ENCODE measurements around the gene BPIFB6. TPM values are rescaled to one million over a fixed set of nuclear protein-coding genes. Genes with fewer than 3 reads are reported as not detected.

BPIFB6 gene
- total RNA-seq, result not detected in 3 replicates
- long read RNA-seq, result 0 reads

GRCh38 chr20:33031531-33031930 is at the start of gene BPIFB6:
TSS of gene BPIFB6 (plus strand) at chr20:33031648. CDS start at chr20:33031648, 0 bp downstream.
- H3K36me3 Mint-ChIP-seq (ENCODE audit: low read depth), result no peaks in the 10 kb centered on the region
- H3K4me3 Mint-ChIP-seq (ENCODE audit: unreplicated experiment), result no peak within 1 kb of the TSS
- no peak for DNase-seq (ENCODE audit: low spot score)
- peaks cover 4% of the 10 kb centered on the region for H3K9me3 Mint-ChIP-seq (ENCODE audit: low read depth)
- H3K27me3 Mint-ChIP-seq (ENCODE audit: low read depth), result peaks cover 32% of the 10 kb centered on the region
- H3K27ac Mint-ChIP-seq (ENCODE audit: unreplicated experiment), result no peak within 1 kb of the TSS
- no peak for TF ChIP-seq CTCF (IDR thresholded peaks at IDR 0.05)
- no peaks in the 10 kb centered on the region for H3K4me1 Mint-ChIP-seq (ENCODE audit: low read depth)

- H3K27me3 Mint-ChIP-seq (ENCODE audit: low read depth), result peaks cover 26% of the 10 kb centered on the region
- no peak for TF ChIP-seq CTCF (IDR thresholded peaks at IDR 0.05)
- H3K4me1 Mint-ChIP-seq (ENCODE audit: low read depth), result no peaks in the 10 kb centered on the region
- peak; percentile 75 for DNase-seq (ENCODE audit: low spot score)
- no peak overlapping the region for H3K4me3 Mint-ChIP-seq (ENCODE audit: unreplicated experiment)
- H3K9me3 Mint-ChIP-seq (ENCODE audit: low read depth), result no peaks in the 10 kb centered on the region
- H3K36me3 Mint-ChIP-seq (ENCODE audit: low read depth), result no peaks in the 10 kb centered on the region
- no peak overlapping the region for H3K27ac Mint-ChIP-seq (ENCODE audit: unreplicated experiment)
Measured at GRCh38 chr20:32982617-32983458, 48.6 kb upstream of the BPIFB6 start.

GRCh38 chr20:32983459-32984112 is 47.9 kb upstream of the BPIFB6 start:
- no peak for TF ChIP-seq CTCF (IDR thresholded peaks at IDR 0.05)
- H3K27ac Mint-ChIP-seq (ENCODE audit: unreplicated experiment), result no peak overlapping the region
- H3K9me3 Mint-ChIP-seq (ENCODE audit: low read depth), result no peaks in the 10 kb centered on the region
- peaks cover 23% of the 10 kb centered on the region for H3K27me3 Mint-ChIP-seq (ENCODE audit: low read depth)
- H3K4me1 Mint-ChIP-seq (ENCODE audit: low read depth), result no peaks in the 10 kb centered on the region
- DNase-seq (ENCODE audit: low spot score), result peak; percentile 68
- H3K36me3 Mint-ChIP-seq (ENCODE audit: low read depth), result no peaks in the 10 kb centered on the region
- no peak overlapping the region for H3K4me3 Mint-ChIP-seq (ENCODE audit: unreplicated experiment)

GRCh38 chr20:32984196-32984595 is 47.3 kb upstream of the BPIFB6 start:
- peak; percentile 22 for DNase-seq (ENCODE audit: low spot score)
- Mint-ChIP-seq H3K27me3 (ENCODE audit: low read depth) (peaks cover 22% of the 10 kb centered on the region), H3K4me1 (ENCODE audit: low read depth) (no peaks in the 10 kb centered on the region), H3K9me3 (ENCODE audit: low read depth) (no peaks in the 10 kb centered on the region), H3K36me3 (ENCODE audit: low read depth) (no peaks in the 10 kb centered on the region), H3K27ac (ENCODE audit: unreplicated experiment) (no peak overlapping the region), H3K4me3 (ENCODE audit: unreplicated experiment) (no peak overlapping the region)
- no peak for TF ChIP-seq CTCF (IDR thresholded peaks at IDR 0.05)

- TF ChIP-seq CTCF (IDR thresholded peaks at IDR 0.05), result no peak
- Mint-ChIP-seq H3K4me3 (ENCODE audit: unreplicated experiment) (no peak overlapping the region), H3K36me3 (ENCODE audit: low read depth) (no peaks in the 10 kb centered on the region), H3K27me3 (ENCODE audit: low read depth) (peaks cover 18% of the 10 kb centered on the region), H3K27ac (ENCODE audit: unreplicated experiment) (no peak overlapping the region), H3K4me1 (ENCODE audit: low read depth) (no peaks in the 10 kb centered on the region), H3K9me3 (ENCODE audit: low read depth) (no peaks in the 10 kb centered on the region)
- DNase-seq (ENCODE audit: low spot score), result peak; percentile 52
Measured at GRCh38 chr20:32984631-32985354, 46.7 kb upstream of the BPIFB6 start.

All from chondrocyte (in vitro differentiated cells).